ENCODE data around the gene FNDC4.
"Not testable (repeated sequence)": the region's sequence is repeated elsewhere in the genome, so short reads cannot be mapped to it uniquely, and the experiment has no call there.

The FNDC4 gene, protein sequence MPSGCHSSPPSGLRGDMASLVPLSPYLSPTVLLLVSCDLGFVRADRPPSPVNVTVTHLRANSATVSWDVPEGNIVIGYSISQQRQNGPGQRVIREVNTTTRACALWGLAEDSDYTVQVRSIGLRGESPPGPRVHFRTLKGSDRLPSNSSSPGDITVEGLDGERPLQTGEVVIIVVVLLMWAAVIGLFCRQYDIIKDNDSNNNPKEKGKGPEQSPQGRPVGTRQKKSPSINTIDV

GRCh38 chr2:27494944-27495554, at the start of gene FNDC4:
TSS of gene FNDC4 (minus strand) at chr2:27495200. CDS start at chr2:27494679, 521 bp downstream.
- DNase-seq (ENCODE audit: low read depth): no peak

GRCh38 chr2:27544143-27544821, 49.3 kb upstream of the FNDC4 start:
- DNase-seq (ENCODE audit: low read depth): no peak

GRCh38 chr2:27539649-27540048, 44.6 kb upstream of the FNDC4 start:
- not testable (repeated sequence) for DNase-seq (ENCODE audit: low read depth)

DNA sequence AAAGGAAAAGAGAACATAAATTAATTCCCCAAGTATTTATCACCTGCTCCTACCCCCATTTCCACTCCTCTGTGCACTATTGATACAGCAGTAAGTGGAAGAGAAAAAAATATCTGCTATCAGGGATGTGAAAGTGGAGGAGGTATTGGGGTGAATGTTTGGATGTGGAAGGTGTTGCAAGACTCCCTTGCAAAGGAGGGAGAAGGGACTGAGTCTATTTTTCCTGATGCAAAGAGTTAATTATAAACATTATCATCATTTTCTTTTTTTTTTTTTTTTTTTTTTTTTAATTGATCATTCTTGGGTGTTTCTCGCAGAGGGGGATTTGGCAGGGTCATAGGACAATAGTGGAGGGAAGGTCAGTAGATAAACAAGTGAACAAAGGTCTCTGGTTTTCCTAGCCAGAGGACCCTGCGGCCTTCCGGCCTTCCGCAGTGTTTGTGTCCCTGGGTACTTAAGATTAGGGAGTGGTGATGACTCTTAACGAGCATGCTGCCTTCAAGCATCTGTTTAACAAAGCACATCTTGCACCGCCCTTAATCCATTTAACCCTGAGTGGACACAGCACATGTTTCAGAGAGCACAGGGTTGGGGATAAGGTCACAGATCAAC, 43.9 kb upstream of the FNDC4 start:
- not testable (repeated sequence) for DNase-seq (ENCODE audit: low read depth)

DNA sequence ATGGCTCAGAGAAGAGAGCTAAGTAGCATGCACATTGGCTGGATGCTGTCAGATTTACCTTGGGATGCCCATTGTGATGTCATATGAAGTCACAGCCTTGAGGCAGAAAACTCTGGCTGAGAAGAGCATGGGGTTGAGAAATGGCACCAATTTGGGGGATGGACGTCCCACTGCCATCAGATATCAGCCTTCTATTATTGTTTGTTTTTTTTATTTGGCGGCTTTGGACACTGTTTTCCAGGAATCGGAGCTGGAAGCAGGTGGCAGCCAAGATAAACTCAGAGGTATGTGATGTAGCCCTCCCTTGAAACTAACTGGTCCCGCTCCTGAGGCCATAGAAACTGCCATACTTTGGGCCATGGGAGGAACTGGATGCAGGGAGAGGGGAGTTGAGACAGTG, 42.3 kb upstream of the FNDC4 start:
- no peak for DNase-seq (ENCODE audit: low read depth)

DNA sequence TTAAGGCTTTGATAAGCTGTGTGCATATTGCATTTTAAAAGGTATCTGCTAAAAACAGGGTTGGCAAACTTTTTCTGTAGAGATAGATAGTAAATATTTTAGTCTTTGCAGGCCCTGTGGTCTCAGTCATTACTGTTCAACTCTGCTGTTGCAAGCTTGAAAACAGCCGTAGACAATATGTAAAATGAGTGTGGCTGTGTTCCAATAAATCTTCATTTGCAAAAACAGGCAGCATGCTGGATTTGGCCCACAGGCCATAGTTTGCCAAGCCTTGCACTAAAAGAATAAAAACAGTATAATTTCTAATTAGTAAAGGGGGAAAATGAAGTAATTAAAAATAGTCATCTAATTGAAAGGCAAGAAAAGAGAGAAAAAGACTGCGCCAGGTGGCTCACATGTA, 37.0 kb upstream of the FNDC4 start:
- DNase-seq (ENCODE audit: low read depth): no peak

DNA sequence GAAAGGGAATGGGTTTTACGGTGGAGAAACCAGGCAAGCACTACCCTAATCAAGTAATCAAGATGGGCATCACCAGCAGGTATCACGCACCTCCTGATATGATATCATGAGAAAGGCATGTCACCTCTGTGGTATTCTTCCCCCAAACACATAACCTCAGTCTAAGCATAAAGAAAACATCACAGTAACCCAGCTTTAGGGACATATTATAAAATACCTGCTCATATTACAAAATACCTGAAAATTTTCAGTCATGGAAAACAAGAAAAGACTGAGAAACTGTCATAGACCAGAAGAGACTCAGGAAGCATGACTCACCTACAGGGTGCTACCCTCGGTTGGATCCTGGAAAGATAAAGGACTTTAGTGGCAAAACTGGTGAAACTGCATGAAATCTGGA, 32.2 kb upstream of the FNDC4 start:
- no peak for DNase-seq (ENCODE audit: low read depth)

DNA sequence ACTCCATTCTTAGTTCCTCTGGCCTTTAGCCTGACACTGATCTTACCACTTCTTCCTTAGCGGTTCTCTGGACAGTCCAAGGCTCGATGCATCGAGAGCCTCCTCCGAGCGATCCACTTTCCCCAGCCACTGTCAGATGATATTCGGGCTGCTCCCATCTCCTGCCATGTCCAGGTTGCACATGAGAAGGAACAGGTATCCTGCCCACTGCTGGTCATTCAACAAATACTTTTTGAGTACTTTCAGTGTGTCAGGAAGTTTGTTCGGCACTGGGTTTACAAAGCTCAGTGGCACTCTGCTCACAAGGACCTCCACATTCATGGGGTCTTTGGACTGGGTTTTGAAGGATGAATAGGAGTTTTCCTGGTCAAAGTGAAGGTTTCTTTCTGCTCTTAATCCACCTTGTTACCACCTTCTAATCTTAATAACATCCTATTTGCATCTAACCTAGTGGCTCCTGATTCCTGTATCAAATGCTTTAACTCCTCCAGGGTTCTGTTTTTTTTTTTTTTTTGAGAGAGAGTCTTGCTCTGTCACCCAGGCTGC, 27.5 kb upstream of the FNDC4 start:
- no peak for DNase-seq (ENCODE audit: low read depth)

DNA sequence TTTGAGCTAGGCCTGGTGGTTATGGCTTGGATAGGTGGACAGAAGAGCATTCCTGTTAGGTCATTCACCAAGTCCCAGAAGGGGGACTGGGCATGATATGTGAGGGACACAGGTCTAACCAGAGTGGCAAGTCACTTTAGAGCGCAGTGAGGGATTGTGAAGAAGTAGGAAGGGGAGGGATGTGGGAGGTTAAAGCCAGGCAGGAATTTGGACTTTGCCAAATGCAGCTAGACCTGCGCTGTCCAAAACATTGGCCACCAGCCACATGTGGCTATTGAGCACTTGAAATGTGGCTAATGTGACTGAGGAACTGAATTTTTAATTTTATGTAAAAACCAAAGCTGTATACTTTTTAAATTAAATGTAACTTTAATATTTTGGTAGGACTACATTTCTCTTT, 25.3 kb upstream of the FNDC4 start:
- no peak for DNase-seq (ENCODE audit: low read depth)

DNA sequence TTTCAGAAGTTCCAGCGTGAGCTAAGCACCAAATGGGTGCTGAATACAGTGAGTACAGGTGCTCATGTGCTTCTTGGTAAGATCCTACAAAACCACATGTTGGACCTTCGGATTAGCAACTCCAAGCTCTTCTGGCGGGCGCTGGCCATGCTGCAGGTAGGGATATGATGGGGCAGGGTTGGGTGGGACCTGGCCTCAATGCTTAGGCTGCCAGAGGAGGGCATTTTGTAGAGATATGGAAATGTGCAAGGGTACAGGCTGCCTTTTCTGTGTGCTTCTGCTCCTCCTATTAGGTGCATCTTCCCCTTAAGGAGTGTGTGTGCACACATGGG, 23.7 kb upstream of the FNDC4 start:
- no peak for DNase-seq (ENCODE audit: low read depth)

GRCh38 chr2:27518113-27518781, 23.2 kb upstream of the FNDC4 start:
- no peak for DNase-seq (ENCODE audit: low read depth)

DNA sequence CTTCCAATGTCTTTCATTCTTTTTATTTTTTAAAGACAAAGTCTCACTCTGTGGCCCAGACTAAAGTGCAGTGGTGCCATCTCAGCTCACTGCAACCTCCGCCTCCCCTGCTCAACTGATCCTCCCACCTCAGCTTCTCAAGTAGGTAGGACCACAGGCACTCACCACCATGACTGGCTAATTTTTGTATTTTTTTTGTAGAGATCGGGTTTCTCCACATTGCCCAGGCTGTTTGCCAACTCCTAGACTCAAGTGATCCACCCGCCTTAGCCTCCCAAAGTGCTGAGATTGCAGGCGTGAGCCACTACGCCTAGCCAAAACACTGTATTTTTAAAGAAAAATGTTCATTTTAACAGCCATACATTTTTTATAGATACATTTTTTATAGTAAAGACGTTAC, 14.3 kb upstream of the FNDC4 start:
- DNase-seq (ENCODE audit: low read depth): no peak

GRCh38 chr2:27507293-27507692, 12.3 kb upstream of the FNDC4 start:
- DNase-seq (ENCODE audit: low read depth): no peak

DNA sequence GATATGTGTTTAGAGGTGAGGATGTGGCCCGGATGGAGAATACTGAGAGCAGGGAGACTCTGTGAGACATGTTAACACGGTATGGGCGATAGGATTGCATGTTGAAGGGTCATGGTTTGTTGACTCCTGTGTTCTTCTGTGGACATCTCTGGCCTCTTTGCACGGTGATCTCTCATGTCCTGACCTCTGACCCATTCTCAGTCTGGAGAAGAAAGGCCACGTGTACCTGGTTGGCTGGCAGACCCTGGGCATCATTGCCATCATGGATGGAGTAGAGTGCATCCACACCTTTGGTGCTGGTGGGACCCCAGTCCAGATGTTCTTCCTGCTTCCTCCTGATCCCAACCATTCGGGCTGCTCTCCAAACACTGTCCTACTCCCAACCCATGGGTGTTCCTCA, 11.6 kb upstream of the FNDC4 start:
- DNase-seq (ENCODE audit: low read depth): no peak

GRCh38 chr2:27502142-27502541, 7.1 kb upstream of the FNDC4 start:
- DNase-seq (ENCODE audit: low read depth): no peak

DNA sequence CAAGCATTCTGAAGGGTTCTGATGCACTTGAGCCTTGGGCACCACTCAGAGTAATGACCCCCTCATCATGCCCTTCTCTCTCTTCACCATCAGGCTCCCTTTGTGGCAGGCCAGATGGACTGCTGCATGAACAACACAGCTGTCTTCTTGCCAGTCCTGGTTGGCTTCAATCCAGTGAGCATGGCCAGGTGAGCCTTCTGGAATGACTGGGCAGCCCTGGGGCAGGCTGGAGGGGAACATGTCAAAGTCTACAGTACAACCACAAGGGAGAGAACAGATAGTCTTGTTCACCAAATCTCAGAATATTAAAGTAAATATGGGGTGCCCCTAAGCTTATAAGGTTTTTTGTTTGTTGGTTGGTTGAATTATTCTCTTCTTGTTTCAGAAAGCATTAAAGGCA, 6.0 kb upstream of the FNDC4 start:
- DNase-seq (ENCODE audit: low read depth): no peak

GRCh38 chr2:27498975-27499374, 4.0 kb upstream of the FNDC4 start:
- no peak for DNase-seq (ENCODE audit: low read depth)

- DNase-seq (ENCODE audit: low read depth): no peak
Measured at GRCh38 chr2:27497288-27497627, 2.3 kb upstream of the FNDC4 start.

GRCh38 chr2:27496357-27497287, 1.6 kb upstream of the FNDC4 start, which contains the start of gene GCKR:
TSS of gene GCKR (plus strand) at chr2:27496839. CDS start at chr2:27496905, 66 bp downstream.
- DNase-seq (ENCODE audit: low read depth): no peak

DNA sequence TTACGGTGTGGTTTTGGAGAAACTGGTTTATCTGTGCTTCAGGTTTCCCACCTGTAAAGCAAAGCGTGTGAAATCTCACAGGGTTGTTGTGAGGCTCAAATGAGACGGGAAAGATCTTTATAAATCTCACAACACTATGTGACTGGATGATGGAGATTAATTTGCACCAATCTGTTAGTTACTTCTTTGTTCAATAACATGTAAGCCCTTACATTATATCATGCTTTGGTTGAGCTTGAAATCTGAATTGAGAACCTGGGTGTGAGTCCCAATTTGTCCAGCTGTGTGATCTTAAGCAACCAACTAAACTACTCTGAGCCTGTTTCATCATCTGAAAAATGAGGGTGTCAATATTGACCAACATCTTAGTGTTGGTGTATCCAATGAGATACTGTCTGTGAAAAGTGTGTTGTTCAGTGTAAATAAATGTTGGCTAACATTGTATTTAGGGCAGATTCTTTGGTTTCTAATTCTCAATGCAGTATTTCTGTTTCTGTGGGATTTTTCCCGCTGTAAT, 898 bp upstream of the FNDC4 start:
- DNase-seq (ENCODE audit: low read depth): no peak
